GM23338 (cell line): ENCODE data around the gene SNX10.

ENCODE experiments used
- CREB1 ChIP-seq: fragments of 250-450 bp; sonication (Bioruptor Pico); IDR thresholded peaks from 2 replicates; pipeline ENCODE4 v1.5.0; 2020; ENCODE audit warnings: low read depth, mild to moderate bottlenecking, moderate library complexity
- ETS1 ChIP-seq: IDR thresholded peaks from 2 replicates; pipeline ENCODE4 v1.6.1; 2016; ENCODE audit warnings: antibody characterized with exemption
- EZH2 ChIP-seq: fragments of 200-600 bp; sonication (generic); IDR thresholded peaks from one replicate; pipeline ENCODE4 v1.8.0; 2017; ENCODE audit warnings: antibody characterized with exemption, mild to moderate bottlenecking, low read depth; ENCODE audit not compliant: unreplicated experiment
- EZH2phosphoT487 ChIP-seq: fragments of 200-600 bp; sonication (generic); IDR thresholded peaks from one replicate; pipeline ENCODE4 v1.8.1; 2018; ENCODE audit warnings: antibody characterized with exemption; ENCODE audit not compliant: unreplicated experiment
- JUNB ChIP-seq: IDR thresholded peaks from one replicate; pipeline ENCODE4 v1.6.1; 2016; ENCODE audit warnings: antibody characterized with exemption; ENCODE audit not compliant: unreplicated experiment
- NANOG ChIP-seq: IDR thresholded peaks from 2 replicates; pipeline ENCODE4 v1.6.1; 2016; ENCODE audit warnings: antibody characterized with exemption, borderline replicate concordance
- POLR2AphosphoS5 ChIP-seq: IDR thresholded peaks from 2 replicates; pipeline ENCODE4 v1.6.1; 2016; ENCODE audit warnings: antibody characterized with exemption, low read depth
- STAT1 ChIP-seq: IDR thresholded peaks from one replicate; pipeline ENCODE4 v1.6.1; 2016; ENCODE audit warnings: antibody characterized with exemption; ENCODE audit not compliant: unreplicated experiment
- ZNF114 ChIP-seq: fragments of 250-450 bp; sonication (Bioruptor Pico); IDR thresholded peaks from 2 replicates; pipeline ENCODE4 v1.5.0; 2020; ENCODE audit warnings: mild to moderate bottlenecking, moderate library complexity
- ZNF331 ChIP-seq: fragments of 250-450 bp; sonication (Bioruptor Pico); IDR thresholded peaks from 2 replicates; pipeline ENCODE4 v1.5.0; 2020; ENCODE audit warnings: low read depth, mild to moderate bottlenecking, moderate library complexity
- TF ChIP-seq, protein P1 (sequence below), 2 experiments: fragments of 200-600 bp in 1 of 2; sonication (generic) in 1 of 2; conservative IDR thresholded peaks; 2 replicates each; pipeline versions ENCODE4 v1.5.1 to v1.6.1; 2016 to 2017; ENCODE audit warnings: antibody characterized with exemption in 2 of 2, low read depth in 2 of 2, mild to moderate bottlenecking in 2 of 2, moderate library complexity in 1 of 2
- TF ChIP-seq, protein P2 (sequence below): IDR thresholded peaks from one replicate; pipeline ENCODE4 v1.6.1; 2018; ENCODE audit warnings: antibody characterized with exemption; ENCODE audit not compliant: unreplicated experiment

- TF ChIP-seq POLR2AphosphoS5 = no peak
- TF ChIP-seq, protein P1, sequence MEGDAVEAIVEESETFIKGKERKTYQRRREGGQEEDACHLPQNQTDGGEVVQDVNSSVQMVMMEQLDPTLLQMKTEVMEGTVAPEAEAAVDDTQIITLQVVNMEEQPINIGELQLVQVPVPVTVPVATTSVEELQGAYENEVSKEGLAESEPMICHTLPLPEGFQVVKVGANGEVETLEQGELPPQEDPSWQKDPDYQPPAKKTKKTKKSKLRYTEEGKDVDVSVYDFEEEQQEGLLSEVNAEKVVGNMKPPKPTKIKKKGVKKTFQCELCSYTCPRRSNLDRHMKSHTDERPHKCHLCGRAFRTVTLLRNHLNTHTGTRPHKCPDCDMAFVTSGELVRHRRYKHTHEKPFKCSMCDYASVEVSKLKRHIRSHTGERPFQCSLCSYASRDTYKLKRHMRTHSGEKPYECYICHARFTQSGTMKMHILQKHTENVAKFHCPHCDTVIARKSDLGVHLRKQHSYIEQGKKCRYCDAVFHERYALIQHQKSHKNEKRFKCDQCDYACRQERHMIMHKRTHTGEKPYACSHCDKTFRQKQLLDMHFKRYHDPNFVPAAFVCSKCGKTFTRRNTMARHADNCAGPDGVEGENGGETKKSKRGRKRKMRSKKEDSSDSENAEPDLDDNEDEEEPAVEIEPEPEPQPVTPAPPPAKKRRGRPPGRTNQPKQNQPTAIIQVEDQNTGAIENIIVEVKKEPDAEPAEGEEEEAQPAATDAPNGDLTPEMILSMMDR (conservative IDR thresholded peaks at IDR 0.05; ENCODE audit: low read depth in 2 of 2) = no peak
- no peak for TF ChIP-seq JUNB
- TF ChIP-seq STAT1 = no peak
- TF ChIP-seq EZH2 = no peak
- TF ChIP-seq, protein P2, sequence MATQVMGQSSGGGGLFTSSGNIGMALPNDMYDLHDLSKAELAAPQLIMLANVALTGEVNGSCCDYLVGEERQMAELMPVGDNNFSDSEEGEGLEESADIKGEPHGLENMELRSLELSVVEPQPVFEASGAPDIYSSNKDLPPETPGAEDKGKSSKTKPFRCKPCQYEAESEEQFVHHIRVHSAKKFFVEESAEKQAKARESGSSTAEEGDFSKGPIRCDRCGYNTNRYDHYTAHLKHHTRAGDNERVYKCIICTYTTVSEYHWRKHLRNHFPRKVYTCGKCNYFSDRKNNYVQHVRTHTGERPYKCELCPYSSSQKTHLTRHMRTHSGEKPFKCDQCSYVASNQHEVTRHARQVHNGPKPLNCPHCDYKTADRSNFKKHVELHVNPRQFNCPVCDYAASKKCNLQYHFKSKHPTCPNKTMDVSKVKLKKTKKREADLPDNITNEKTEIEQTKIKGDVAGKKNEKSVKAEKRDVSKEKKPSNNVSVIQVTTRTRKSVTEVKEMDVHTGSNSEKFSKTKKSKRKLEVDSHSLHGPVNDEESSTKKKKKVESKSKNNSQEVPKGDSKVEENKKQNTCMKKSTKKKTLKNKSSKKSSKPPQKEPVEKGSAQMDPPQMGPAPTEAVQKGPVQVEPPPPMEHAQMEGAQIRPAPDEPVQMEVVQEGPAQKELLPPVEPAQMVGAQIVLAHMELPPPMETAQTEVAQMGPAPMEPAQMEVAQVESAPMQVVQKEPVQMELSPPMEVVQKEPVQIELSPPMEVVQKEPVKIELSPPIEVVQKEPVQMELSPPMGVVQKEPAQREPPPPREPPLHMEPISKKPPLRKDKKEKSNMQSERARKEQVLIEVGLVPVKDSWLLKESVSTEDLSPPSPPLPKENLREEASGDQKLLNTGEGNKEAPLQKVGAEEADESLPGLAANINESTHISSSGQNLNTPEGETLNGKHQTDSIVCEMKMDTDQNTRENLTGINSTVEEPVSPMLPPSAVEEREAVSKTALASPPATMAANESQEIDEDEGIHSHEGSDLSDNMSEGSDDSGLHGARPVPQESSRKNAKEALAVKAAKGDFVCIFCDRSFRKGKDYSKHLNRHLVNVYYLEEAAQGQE = no peak
- TF ChIP-seq EZH2phosphoT487 = no peak
- no peak for TF ChIP-seq ETS1
- TF ChIP-seq NANOG = no peak
- TF ChIP-seq CREB1 (CRISPR knock-in tag) = no peak
- no peak for TF ChIP-seq ZNF331 (CRISPR knock-in tag)
- TF ChIP-seq ZNF114 = no peak
Observed at GRCh38 chr7:26403640-26404039, 112.0 kb downstream of the SNX10 start.
